Body of pancreas (tissue), 4 donors: ENCODE measurements around the gene SLC35D1.

Experiments
- POLR2A ChIP-seq, 3 donors: fragments of 450-650 bp; IDR thresholded peaks; one replicate each; pipeline ENCODE4 v1.6.1; 2016; ENCODE audit warnings: antibody characterized with exemption in 3 of 3, mild to moderate bottlenecking in 2 of 3
- TF ChIP-seq, protein P1 (sequence below), 7 experiments: fragments of 450-650 bp in 4 of 7; fragments of 200-600 bp in 3 of 7; sonication (generic) in 3 of 7; IDR thresholded peaks; one replicate each; pipeline ENCODE4 v1.5.1; 2016 to 2019; ENCODE audit warnings: antibody characterized with exemption in 7 of 7

- TF ChIP-seq, protein P1, sequence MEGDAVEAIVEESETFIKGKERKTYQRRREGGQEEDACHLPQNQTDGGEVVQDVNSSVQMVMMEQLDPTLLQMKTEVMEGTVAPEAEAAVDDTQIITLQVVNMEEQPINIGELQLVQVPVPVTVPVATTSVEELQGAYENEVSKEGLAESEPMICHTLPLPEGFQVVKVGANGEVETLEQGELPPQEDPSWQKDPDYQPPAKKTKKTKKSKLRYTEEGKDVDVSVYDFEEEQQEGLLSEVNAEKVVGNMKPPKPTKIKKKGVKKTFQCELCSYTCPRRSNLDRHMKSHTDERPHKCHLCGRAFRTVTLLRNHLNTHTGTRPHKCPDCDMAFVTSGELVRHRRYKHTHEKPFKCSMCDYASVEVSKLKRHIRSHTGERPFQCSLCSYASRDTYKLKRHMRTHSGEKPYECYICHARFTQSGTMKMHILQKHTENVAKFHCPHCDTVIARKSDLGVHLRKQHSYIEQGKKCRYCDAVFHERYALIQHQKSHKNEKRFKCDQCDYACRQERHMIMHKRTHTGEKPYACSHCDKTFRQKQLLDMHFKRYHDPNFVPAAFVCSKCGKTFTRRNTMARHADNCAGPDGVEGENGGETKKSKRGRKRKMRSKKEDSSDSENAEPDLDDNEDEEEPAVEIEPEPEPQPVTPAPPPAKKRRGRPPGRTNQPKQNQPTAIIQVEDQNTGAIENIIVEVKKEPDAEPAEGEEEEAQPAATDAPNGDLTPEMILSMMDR (IDR thresholded peaks at IDR 0.05) = no peak
- no peak for TF ChIP-seq POLR2A (IDR thresholded peaks at IDR 0.05)
These were observed 33.6 kb downstream of the SLC35D1 start for GRCh38 chr1:67020304-67020703.
